HepG2 (cell line): Measurements from ENCODE around the gene ZFHX3. TPM values are rescaled to one million over a fixed set of nuclear protein-coding genes. Genes with fewer than 3 reads are reported as not detected.

Experiments used
- ATAC-seq: fragments of 200-7000 bp; cut with Tn5 transposase; 3 replicates; pipeline ENCODE4 v1.9.1; 2020; ENCODE audit warnings: mild to moderate bottlenecking, moderate library complexity
- BruUV-seq: library from RNA; stranded (reverse); fragments of 400-500 nt; replicated peaks from 2 replicates; lab custom pipeline; 2021; lab: Mats Ljungman, UMichigan
- CTCF ChIA-PET: fragments of 300-600 bp; formaldehyde crosslinking; extraction: SDS; loops from one replicate; lab custom pipeline; 2021; ENCODE audit warnings: low total read pairs, inconsistent platforms, low intra/inter-chr PET ratio; lab: Yijun Ruan, JAX
- POLR2A ChIA-PET: fragments of 350-600 bp; sonication (Branson Sonifier 250); formaldehyde crosslinking; loops from one replicate; lab custom pipeline; 2020; ENCODE audit warnings: antibody characterized with exemption, inconsistent platforms; lab: Yijun Ruan, JAX
- DNase-seq: peaks from one replicate; pipeline ENCODE4 v3.0.0-alpha.2; 2015; ENCODE audit warnings: low spot score
- FAIRE-seq: peaks from 3 replicates; lab custom pipeline; 2011; peaks lifted over from hg19 to GRCh38; lab: Jason Lieb, UNC
- H2AFZ ChIP-seq: one replicate; pipeline ENCODE4 v1.6.1; 2011; ENCODE audit warnings: low read length, inconsistent platforms
- H3K27ac ChIP-seq: fragments of 300-600 bp; 3 replicates; pipeline ENCODE4 v1.8.0; 2011; ENCODE audit warnings: mixed run types, mild to moderate bottlenecking, mixed read lengths, low read length, inconsistent platforms; ENCODE audit not compliant: insufficient read depth; ENCODE audit errors: extremely low read length
- H3K27me3 ChIP-seq, 2 experiments: fragments of 200-600 bp in 1 of 2; 2 replicates in 1 of 2; 3 replicates in 1 of 2; pipeline versions ENCODE4 v1.6.0 to v1.8.0; 2011; ENCODE audit warnings: low read length in 2 of 2, mild to moderate bottlenecking in 2 of 2, moderate library complexity in 2 of 2, inconsistent platforms in 1 of 2; ENCODE audit not compliant: insufficient read depth in 2 of 2, control insufficient read depth in 1 of 2
- H3K36me3 ChIP-seq, 2 experiments: fragments of 200-600 bp in 1 of 2; replicated peaks in 1 of 2; 2 replicates in 1 of 2; 3 replicates in 1 of 2; pipeline versions ENCODE4 v1.5.1 to v1.8.0; 2011; ENCODE audit warnings: low read length in 2 of 2, inconsistent platforms in 1 of 2; ENCODE audit not compliant: insufficient read depth in 2 of 2, control insufficient read depth in 1 of 2
- H3K4me1 ChIP-seq: 2 replicates; pipeline ENCODE4 v1.5.1; 2012; ENCODE audit warnings: low read length, inconsistent platforms; ENCODE audit not compliant: insufficient read depth
- H3K4me2 ChIP-seq: 2 replicates; pipeline ENCODE4 v1.6.0; 2011; ENCODE audit warnings: low read depth, low read length, inconsistent platforms
- H3K4me3 ChIP-seq, 3 experiments: fragments of 200-600 bp in 1 of 3; sonication (generic), shearing (Covaris generic) in 1 of 3; replicated peaks in 1 of 3; 2 replicates each; pipeline ENCODE4 v1.5.1; 2011 to 2016; ENCODE audit warnings: low read length in 3 of 3, inconsistent platforms in 2 of 3, low read depth in 2 of 3, mild to moderate bottlenecking in 2 of 3, control low read depth in 1 of 3, mixed read lengths in 1 of 3; ENCODE audit not compliant: insufficient read depth in 1 of 3
- H3K79me2 ChIP-seq: one replicate; pipeline ENCODE4 v1.6.1; 2011; ENCODE audit warnings: low read length, inconsistent platforms; ENCODE audit not compliant: insufficient read depth
- H3K9ac ChIP-seq: 2 replicates; pipeline ENCODE4 v1.6.0; 2011; ENCODE audit warnings: mild to moderate bottlenecking, low read depth, low read length, inconsistent platforms; ENCODE audit not compliant: insufficient read depth
- H3K9me3 ChIP-seq: 2 replicates; pipeline ENCODE4 v1.5.1; 2012; ENCODE audit warnings: mild to moderate bottlenecking, low read length
- H4K20me1 ChIP-seq: 2 replicates; pipeline ENCODE4 v1.6.0; 2011; ENCODE audit warnings: inconsistent platforms, mild to moderate bottlenecking, low read length, moderate library complexity; ENCODE audit not compliant: insufficient read depth
- CENPBD1 ChIP-seq: sonication (generic); formaldehyde crosslinking; IDR thresholded peaks from 2 replicates; pipeline ENCODE4 v1.8.0; 2022; ENCODE audit warnings: missing genetic modification reagents, low read depth, mild to moderate bottlenecking, borderline replicate concordance
- DMTF1 ChIP-seq: sonication (generic); formaldehyde crosslinking; IDR thresholded peaks from 2 replicates; pipeline ENCODE4 v1.4.0; 2020; ENCODE audit warnings: mild to moderate bottlenecking, missing genetic modification reagents
- DNMT1 ChIP-seq: sonication (generic); formaldehyde crosslinking; IDR thresholded peaks from 2 replicates; pipeline ENCODE4 v1.5.1; 2020; ENCODE audit warnings: mild to moderate bottlenecking, missing genetic modification reagents
- DR1 ChIP-seq: sonication (generic); formaldehyde crosslinking; IDR thresholded peaks from 2 replicates; pipeline ENCODE4 v1.8.0; 2021; ENCODE audit warnings: mild to moderate bottlenecking, missing genetic modification reagents, inconsistent platforms
- HOXA5 ChIP-seq: sonication (generic); formaldehyde crosslinking; IDR thresholded peaks from 2 replicates; pipeline ENCODE4 v1.4.0; 2020; ENCODE audit warnings: missing genetic modification reagents
- ISL2 ChIP-seq: sonication (generic); formaldehyde crosslinking; IDR thresholded peaks from 2 replicates; pipeline ENCODE4 v1.5.0; 2020; ENCODE audit warnings: missing genetic modification reagents
- KDM1A ChIP-seq: IDR thresholded peaks from 2 replicates; pipeline ENCODE4 v1.6.1; 2016; ENCODE audit warnings: missing compliant biosample characterization
- KDM3A ChIP-seq: IDR thresholded peaks from 2 replicates; pipeline ENCODE4 v1.6.1; 2018; ENCODE audit warnings: low read depth, missing compliant biosample characterization
- MLLT10 ChIP-seq: sonication (generic); formaldehyde crosslinking; IDR thresholded peaks from 2 replicates; pipeline ENCODE4 v1.4.0; 2020; ENCODE audit warnings: missing genetic modification reagents
- MLXIP ChIP-seq: sonication (generic); formaldehyde crosslinking; IDR thresholded peaks from 2 replicates; pipeline ENCODE4 v1.9.0; 2021; ENCODE audit warnings: missing genetic modification reagents, borderline replicate concordance
- RARA ChIP-seq: IDR thresholded peaks from 2 replicates; pipeline ENCODE4 v1.6.1; 2016; ENCODE audit warnings: missing genetic modification reagents, missing compliant biosample characterization
- ZBTB46 ChIP-seq: sonication (generic); formaldehyde crosslinking; IDR thresholded peaks from 2 replicates; pipeline ENCODE4 v1.4.0; 2020; ENCODE audit warnings: mild to moderate bottlenecking, missing genetic modification reagents, borderline replicate concordance
- ZNF205 ChIP-seq: IDR thresholded peaks from 2 replicates; pipeline ENCODE4 v1.6.1; 2018; ENCODE audit warnings: missing biosample characterization, missing genetic modification reagents
- ZNF225 ChIP-seq: sonication (generic); formaldehyde crosslinking; IDR thresholded peaks from 2 replicates; pipeline ENCODE4 v1.4.0; 2020; ENCODE audit warnings: mild to moderate bottlenecking, missing genetic modification reagents
- ZNF292 ChIP-seq: sonication (generic); formaldehyde crosslinking; IDR thresholded peaks from 2 replicates; pipeline ENCODE4 v1.8.1; 2022; ENCODE audit warnings: mild to moderate bottlenecking, low read depth, missing genetic modification reagents, borderline replicate concordance
- ZNF468 ChIP-seq: sonication (generic); formaldehyde crosslinking; IDR thresholded peaks from 2 replicates; pipeline ENCODE4 v1.8.0; 2022; ENCODE audit warnings: mild to moderate bottlenecking, moderate library complexity, missing genetic modification reagents
- ZNF614 ChIP-seq: IDR thresholded peaks from 2 replicates; pipeline ENCODE4 v1.6.1; 2018; ENCODE audit warnings: missing biosample characterization, missing genetic modification reagents, inconsistent platforms, borderline replicate concordance
- WGBS: methylation state at CpG from one replicate; pipeline ENCODE4 v1.1.6; 2017; ENCODE audit warnings: low lambda C conversion rate; 5-methylcytosine and 5-hydroxymethylcytosine counted together
- in situ Hi-C: cut with HindIII; loops from 2 replicates; pipeline ENCODE4 v1.10.0; 2017; ENCODE audit warnings: low pct_unique_long_range_greater_than_20kb; ENCODE audit not compliant: extremely low pct_ligation_motif_present
- intact Hi-C: fragments of 100-400 bp; cut with micrococcal nuclease; formaldehyde crosslinking; loops from one replicate; pipeline ENCODE4 v1.10.0; 2022; ENCODE audit not compliant: unreplicated experiment
- polyA plus RNA-seq, 8 experiments: library from polyadenylated mRNA; depleted of rRNA in 3 of 8; stranded (reverse) in 7 of 8; unstranded in 1 of 8; fragments of >200 nt; fragmentation: Illumina TruSeq in 4 of 8; extraction: Trizol in 4 of 8; gene quantifications; 2 replicates each; pipeline versions ENCODE4 v1.2.1 to v1.2.3, GENCODE V29; 2011 to 2016; ENCODE audit warnings: low read depth in 4 of 8, missing spikeins in 1 of 8, mixed read lengths in 1 of 8; ENCODE audit not compliant: insufficient read depth in 1 of 8
- total RNA-seq, 5 experiments: library from RNA; depleted of rRNA; stranded (reverse); fragments of >200 nt; fragmentation: Illumina TruSeq; extraction: Trizol; gene quantifications; 2 replicates each; pipeline ENCODE4 v1.2.3, GENCODE V29; 2016; ENCODE audit warnings: low read depth in 1 of 5

ZFHX3 gene
- total and polyA plus RNA-seq, 2 of the 13 experiments (the other 11 are each of a cell fraction or from before 2014, with no cell fraction given): 5.0 to 6.0 TPM

GRCh38 chr16:72903176-72903575 is 144.8 kb downstream of the ZFHX3 start:
- FAIRE-seq (no peak), DNase-seq (no peak), ATAC-seq (no peak)
- Histone ChIP-seq H3K9me3 (no peaks in the 10 kb centered on the region), H3K27ac (no peak overlapping the region), H3K79me2 (no peaks in the 10 kb centered on the region), H3K4me1 (peaks cover 12% of the 10 kb centered on the region), H3K4me2 (no peak overlapping the region), H3K27me3 (no peaks in the 10 kb centered on the region), H2AFZ (no peak overlapping the region), H3K36me3 (peaks cover 2 to 31% of the 10 kb centered on the region in 2 experiments; a peak in 3 of 5 replicates), H3K9ac (no peak overlapping the region), H3K4me3 (no peak overlapping the region), H4K20me1 (no peaks in the 10 kb centered on the region)
- no TSS peak for BruUV-seq
- POLR2A ChIA-PET: interaction anchor here (1.1 kb wide), 1 partner anchor 20 kb away, joined by 3 read pairs; no protein-coding TSS in a partner anchor
- intact Hi-C loops: no loop called here
- CTCF ChIA-PET: no interaction called here
- WGBS: 96% methylated on average over 6 of the region's 6 CpGs
- in situ Hi-C loops: no loop called here
- TF ChIP-seq ZNF614 (CRISPR knock-in tag): no peak
- TF ChIP-seq ZNF205 (CRISPR knock-in tag): no peak
- no peak for TF ChIP-seq CENPBD1 (CRISPR knock-in tag)
- no peak for TF ChIP-seq MLLT10 (CRISPR knock-in tag)
- no peak for TF ChIP-seq ZNF292 (CRISPR knock-in tag)
- TF ChIP-seq HOXA5 (CRISPR knock-in tag): no peak
- TF ChIP-seq KDM1A (CRISPR knock-in tag): no peak
- TF ChIP-seq ISL2 (CRISPR knock-in tag): no peak
- TF ChIP-seq ZNF225 (CRISPR knock-in tag): no peak
- TF ChIP-seq ZNF468 (CRISPR knock-in tag): no peak
- TF ChIP-seq RARA: no peak
- TF ChIP-seq KDM3A (CRISPR knock-in tag): no peak
- TF ChIP-seq DR1 (CRISPR knock-in tag): no peak
- TF ChIP-seq MLXIP (CRISPR knock-in tag): no peak
- no peak for TF ChIP-seq ZBTB46 (CRISPR knock-in tag)
- TF ChIP-seq DNMT1 (CRISPR knock-in tag): no peak
- no peak for TF ChIP-seq DMTF1 (CRISPR knock-in tag)
